Mucosa of stomach (tissue), 1 donor: ENCODE results near the gene SH2D5.

Experiments
- H3K27me3 ChIP-seq: one replicate; pipeline ENCODE4 v1.7.0; 2013; ENCODE audit warnings: mild to moderate bottlenecking, low read length; ENCODE audit not compliant: control insufficient read depth, insufficient read depth
- H3K36me3 ChIP-seq: one replicate; pipeline ENCODE4 v1.7.0; 2013; ENCODE audit warnings: low read length; ENCODE audit not compliant: control insufficient read depth, insufficient read depth
- H3K4me1 ChIP-seq: one replicate; pipeline ENCODE4 v1.7.0; 2013; ENCODE audit warnings: mild to moderate bottlenecking, low read length; ENCODE audit not compliant: control insufficient read depth, insufficient read depth
- H3K4me3 ChIP-seq: one replicate; pipeline ENCODE4 v1.7.0; 2013; ENCODE audit warnings: low read length
- H3K9ac ChIP-seq: one replicate; pipeline ENCODE4 v1.7.0; 2013; ENCODE audit warnings: mild to moderate bottlenecking, low read length, moderate library complexity
- H3K9me3 ChIP-seq: one replicate; pipeline ENCODE4 v1.7.0; 2013; ENCODE audit warnings: mild to moderate bottlenecking, low read length, moderate library complexity; ENCODE audit not compliant: control insufficient read depth
- donor health status: Pancreatic carcinoma.

The SH2D5 gene

GRCh38 chr1:20732588-20733359 is at the start of gene SH2D5:
Gene SH2D5, minus strand, starts transcription at chr1:20732703. Its CDS starts 4,659 bp downstream, at chr1:20728044.
- Histone ChIP-seq H3K9me3 (no peaks in the 10 kb centered on the region), H3K36me3 (no peaks in the 10 kb centered on the region), H3K9ac (peak within 1 kb of the TSS; percentile 39), H3K4me3 (peak within 1 kb of the TSS; percentile 74), H3K4me1 (peaks cover 17% of the 10 kb centered on the region), H3K27me3 (peaks cover 51% of the 10 kb centered on the region)

GRCh38 chr1:20775700-20776099 is 43.2 kb upstream of the SH2D5 start:
- no peaks in the 10 kb centered on the region for H3K27me3 ChIP-seq
- H3K9ac ChIP-seq, result no peak overlapping the region
- no peak overlapping the region for H3K4me3 ChIP-seq
- peaks cover 4% of the 10 kb centered on the region for H3K36me3 ChIP-seq
- no peaks in the 10 kb centered on the region for H3K4me1 ChIP-seq
- no peaks in the 10 kb centered on the region for H3K9me3 ChIP-seq

GRCh38 chr1:20771780-20772179 is 39.3 kb upstream of the SH2D5 start:
- Histone ChIP-seq H3K36me3 (peaks cover 19% of the 10 kb centered on the region), H3K9ac (no peak overlapping the region), H3K27me3 (no peaks in the 10 kb centered on the region), H3K9me3 (no peaks in the 10 kb centered on the region), H3K4me1 (no peaks in the 10 kb centered on the region), H3K4me3 (no peak overlapping the region)

- Histone ChIP-seq H3K9me3 (no peaks in the 10 kb centered on the region), H3K9ac (no peak overlapping the region), H3K36me3 (peaks cover 16% of the 10 kb centered on the region), H3K4me3 (no peak overlapping the region), H3K4me1 (no peaks in the 10 kb centered on the region), H3K27me3 (no peaks in the 10 kb centered on the region)
Measured at GRCh38 chr1:20770314-20771087, 38.0 kb upstream of the SH2D5 start.

GRCh38 chr1:20767271-20767670 is 34.8 kb upstream of the SH2D5 start:
- Histone ChIP-seq H3K4me3 (no peak overlapping the region), H3K9me3 (no peaks in the 10 kb centered on the region), H3K27me3 (no peaks in the 10 kb centered on the region), H3K9ac (no peak overlapping the region), H3K36me3 (peaks cover 25% of the 10 kb centered on the region), H3K4me1 (no peaks in the 10 kb centered on the region)

- Histone ChIP-seq H3K9ac (no peak overlapping the region), H3K4me3 (no peak overlapping the region), H3K27me3 (no peaks in the 10 kb centered on the region), H3K9me3 (no peaks in the 10 kb centered on the region), H3K4me1 (no peaks in the 10 kb centered on the region), H3K36me3 (peaks cover 20% of the 10 kb centered on the region)
Measured at GRCh38 chr1:20763417-20763816, 30.9 kb upstream of the SH2D5 start.

GRCh38 chr1:20760322-20760721 is 27.8 kb upstream of the SH2D5 start:
- Histone ChIP-seq H3K27me3 (no peaks in the 10 kb centered on the region), H3K9ac (no peak overlapping the region), H3K36me3 (peaks cover 14% of the 10 kb centered on the region), H3K4me3 (no peak overlapping the region), H3K4me1 (no peaks in the 10 kb centered on the region), H3K9me3 (no peaks in the 10 kb centered on the region)

GRCh38 chr1:20753589-20753988 is 21.1 kb upstream of the SH2D5 start:
- H3K9me3 ChIP-seq, result no peaks in the 10 kb centered on the region
- H3K9ac ChIP-seq, result no peak overlapping the region
- no peak overlapping the region for H3K4me3 ChIP-seq
- no peaks in the 10 kb centered on the region for H3K27me3 ChIP-seq
- no peaks in the 10 kb centered on the region for H3K36me3 ChIP-seq
- H3K4me1 ChIP-seq, result no peaks in the 10 kb centered on the region

GRCh38 chr1:20751462-20751990 is 19.0 kb upstream of the SH2D5 start:
- H3K9me3 ChIP-seq, result no peaks in the 10 kb centered on the region
- no peak overlapping the region for H3K9ac ChIP-seq
- H3K4me1 ChIP-seq, result no peaks in the 10 kb centered on the region
- no peaks in the 10 kb centered on the region for H3K27me3 ChIP-seq
- H3K4me3 ChIP-seq, result no peak overlapping the region
- peaks cover 7% of the 10 kb centered on the region for H3K36me3 ChIP-seq

- H3K4me1 ChIP-seq, result no peaks in the 10 kb centered on the region
- H3K27me3 ChIP-seq, result no peaks in the 10 kb centered on the region
- no peak overlapping the region for H3K4me3 ChIP-seq
- H3K36me3 ChIP-seq, result peaks cover 10% of the 10 kb centered on the region
- H3K9ac ChIP-seq, result no peak overlapping the region
- H3K9me3 ChIP-seq, result no peaks in the 10 kb centered on the region
Measured at GRCh38 chr1:20742671-20743070, 10.2 kb upstream of the SH2D5 start.

- Histone ChIP-seq H3K9ac (no peak overlapping the region), H3K36me3 (no peaks in the 10 kb centered on the region), H3K9me3 (no peaks in the 10 kb centered on the region)
Measured at GRCh38 chr1:20740781-20741180, 8.3 kb upstream of the SH2D5 start.

GRCh38 chr1:20739225-20739624 is 6.7 kb upstream of the SH2D5 start:
- Histone ChIP-seq H3K9ac (no peak overlapping the region), H3K4me3 (no peak overlapping the region), H3K36me3 (no peaks in the 10 kb centered on the region), H3K4me1 (no peaks in the 10 kb centered on the region), H3K27me3 (no peaks in the 10 kb centered on the region), H3K9me3 (no peaks in the 10 kb centered on the region)

More at GRCh38 chr1:20740781-20741180, 8.3 kb upstream of the SH2D5 start:
- Histone ChIP-seq H3K4me1 (no peaks in the 10 kb centered on the region), H3K27me3 (no peaks in the 10 kb centered on the region), H3K4me3 (no peak overlapping the region)
